DND-41 (cell line): Measurements from ENCODE around the gene ALG2.
"Not testable (repeated sequence)": the region's sequence is repeated elsewhere in the genome, so short reads cannot be mapped to it uniquely, and the experiment has no call there.

ENCODE experiments used
- CTCF ChIP-seq: IDR thresholded peaks from 2 replicates; pipeline ENCODE4 v1.5.1; 2012; ENCODE audit warnings: borderline replicate concordance, low read length, moderate library complexity, mild to moderate bottlenecking; ENCODE audit not compliant: poor library complexity, severe bottlenecking; ENCODE audit errors: extremely low read depth
- EZH2 ChIP-seq: IDR thresholded peaks from 3 replicates; pipeline ENCODE4 v1.6.1; 2012; ENCODE audit warnings: borderline replicate concordance, low read depth, mild to moderate bottlenecking, moderate library complexity, low read length, inconsistent platforms; ENCODE audit not compliant: severe bottlenecking

GRCh38 chr9:99196484-99196883, 25.3 kb downstream of the ALG2 start:
- TF ChIP-seq CTCF, EZH2: not testable (repeated sequence)
